Measurements from ENCODE around the gene CACNA1B.

The CACNA1B gene

DNA sequence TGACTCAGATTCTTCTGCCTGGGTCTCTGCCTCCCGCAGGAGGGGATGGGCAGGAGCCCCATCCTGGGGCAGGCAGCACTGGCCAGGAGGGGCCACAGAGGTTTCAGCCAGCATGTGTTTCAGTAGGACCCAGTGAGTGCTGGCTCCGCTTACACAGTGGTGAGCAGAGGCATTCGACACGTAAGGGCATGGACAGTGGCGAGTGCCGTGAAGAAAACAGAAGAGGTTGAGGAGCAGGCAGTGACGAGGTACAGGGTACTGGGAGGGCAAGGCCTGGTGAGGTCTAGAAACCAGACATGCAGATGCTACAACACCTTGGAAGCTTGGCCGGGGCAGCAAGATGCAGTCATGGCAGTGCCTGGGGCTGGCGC, 41.5 kb downstream of the CACNA1B start:
- no peak for TF ChIP-seq POLR2A (IDR thresholded peaks at IDR 0.05; ENCODE audit: low read depth, low read length)
- no peak for TF ChIP-seq PAX5 (IDR thresholded peaks at IDR 0.05; ENCODE audit: insufficient read depth, low read length, severe bottlenecking)
- no peak for TF ChIP-seq POU2F2 (IDR thresholded peaks at IDR 0.05; ENCODE audit: low read depth, low read length)
- no peak for TF ChIP-seq POLR2AphosphoS5 (IDR thresholded peaks at IDR 0.05; ENCODE audit: low read depth, low read length)
- no peak for TF ChIP-seq TAF1 (IDR thresholded peaks at IDR 0.05; ENCODE audit: low read depth, low read length)
- no peak for TF ChIP-seq SPI1 (IDR thresholded peaks at IDR 0.05; ENCODE audit: low read depth, low read length)

DNA sequence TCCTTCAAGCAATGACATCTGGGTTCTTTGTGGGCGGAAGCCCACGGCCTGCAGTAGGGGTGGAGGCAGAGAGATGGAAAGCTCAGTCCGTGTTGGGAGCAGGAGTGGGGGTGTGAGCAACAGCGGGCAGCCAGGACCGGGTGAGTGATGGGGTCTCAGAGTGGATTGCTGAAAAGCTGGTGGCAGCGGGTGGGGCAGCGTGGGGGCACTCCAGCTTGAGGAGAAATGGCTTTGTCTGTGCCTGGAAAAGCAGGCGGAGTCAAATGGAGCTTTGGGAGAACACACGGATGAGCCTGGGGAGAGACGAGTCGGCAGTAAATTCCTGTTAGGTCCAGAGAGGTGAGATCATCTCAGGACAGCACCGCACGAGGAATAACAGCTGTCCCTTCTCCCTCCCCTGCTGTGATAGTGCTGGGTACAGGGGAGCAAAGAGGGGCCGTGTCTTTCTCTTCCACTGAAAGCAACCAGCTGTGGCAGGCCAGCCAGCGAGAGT, 42.1 kb downstream of the CACNA1B start:
- DNase-seq (ENCODE audit: insufficient read length, low spot score): no peak
- TF ChIP-seq TAF1 (IDR thresholded peaks at IDR 0.05; ENCODE audit: low read depth, low read length): no peak
- TF ChIP-seq POU2F2 (IDR thresholded peaks at IDR 0.05; ENCODE audit: low read depth, low read length): no peak
- TF ChIP-seq POLR2AphosphoS5 (IDR thresholded peaks at IDR 0.05; ENCODE audit: low read depth, low read length): no peak
- TF ChIP-seq POLR2A (IDR thresholded peaks at IDR 0.05; ENCODE audit: low read depth, low read length): no peak
- no peak for TF ChIP-seq PAX5 (IDR thresholded peaks at IDR 0.05; ENCODE audit: insufficient read depth, low read length, severe bottlenecking)
- no peak for TF ChIP-seq SPI1 (IDR thresholded peaks at IDR 0.05; ENCODE audit: low read depth, low read length)
- no peak for FAIRE-seq

More for the DNA sequence above, 41.5 kb downstream of the CACNA1B start:
- no peak for FAIRE-seq
- DNase-seq (ENCODE audit: insufficient read length, low spot score): no peak

DNA sequence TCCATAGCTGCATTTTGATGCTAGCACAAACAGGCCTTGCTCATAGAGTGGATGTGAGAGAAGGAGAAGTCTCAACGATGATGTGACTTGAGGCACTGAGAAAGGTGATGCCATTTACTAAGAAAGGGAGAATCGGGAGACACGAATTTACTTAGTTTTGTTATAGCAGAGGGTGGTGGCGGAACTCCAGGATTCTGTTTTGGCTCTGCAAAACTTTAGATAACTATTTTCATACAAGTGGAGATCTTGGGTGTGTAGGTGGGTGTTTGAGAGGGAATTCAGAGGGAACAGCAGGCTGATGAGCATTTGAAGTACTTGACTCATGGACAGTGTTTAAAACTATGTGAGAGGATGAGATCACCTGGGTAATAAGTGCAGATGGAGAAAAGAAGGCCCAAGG, 43.2 kb downstream of the CACNA1B start:
- DNase-seq (ENCODE audit: insufficient read length, low spot score): no peak
- FAIRE-seq: no peak
- TF ChIP-seq PAX5 (IDR thresholded peaks at IDR 0.05; ENCODE audit: insufficient read depth, low read length, severe bottlenecking) (no peak), SPI1 (IDR thresholded peaks at IDR 0.05; ENCODE audit: low read depth, low read length) (no peak), TAF1 (IDR thresholded peaks at IDR 0.05; ENCODE audit: low read depth, low read length) (no peak), POU2F2 (IDR thresholded peaks at IDR 0.05; ENCODE audit: low read depth, low read length) (no peak), POLR2A (IDR thresholded peaks at IDR 0.05; ENCODE audit: low read depth, low read length) (no peak), POLR2AphosphoS5 (IDR thresholded peaks at IDR 0.05; ENCODE audit: low read depth, low read length) (no peak)

DNA sequence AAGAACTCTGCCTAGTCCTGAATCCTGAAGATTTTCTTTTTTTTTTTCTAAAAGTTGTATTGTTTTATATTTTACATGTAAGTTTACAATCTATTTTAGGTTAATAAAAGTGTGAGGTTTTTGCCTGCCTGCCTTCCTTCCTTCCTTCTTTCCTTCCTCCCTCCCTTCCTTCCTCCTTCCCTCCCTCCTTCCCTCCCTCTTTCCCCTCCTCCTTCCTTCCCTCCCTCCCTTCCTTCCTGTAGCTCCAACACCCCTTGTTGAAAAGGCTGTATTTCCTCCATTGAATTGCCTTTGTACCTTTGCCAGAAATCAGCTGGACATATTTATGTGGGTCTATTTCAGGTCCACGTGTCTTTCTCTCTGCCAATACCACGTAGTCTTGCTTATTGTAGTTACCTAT, 46.6 kb downstream of the CACNA1B start:
- TF ChIP-seq TAF1 (IDR thresholded peaks at IDR 0.05; ENCODE audit: low read depth, low read length) (no peak), POLR2A (IDR thresholded peaks at IDR 0.05; ENCODE audit: low read depth, low read length) (no peak), PAX5 (IDR thresholded peaks at IDR 0.05; ENCODE audit: insufficient read depth, low read length, severe bottlenecking) (no peak), POLR2AphosphoS5 (IDR thresholded peaks at IDR 0.05; ENCODE audit: low read depth, low read length) (no peak), POU2F2 (IDR thresholded peaks at IDR 0.05; ENCODE audit: low read depth, low read length) (no peak), SPI1 (IDR thresholded peaks at IDR 0.05; ENCODE audit: low read depth, low read length) (no peak)
- no peak for DNase-seq (ENCODE audit: insufficient read length, low spot score)
- FAIRE-seq: no peak

DNA sequence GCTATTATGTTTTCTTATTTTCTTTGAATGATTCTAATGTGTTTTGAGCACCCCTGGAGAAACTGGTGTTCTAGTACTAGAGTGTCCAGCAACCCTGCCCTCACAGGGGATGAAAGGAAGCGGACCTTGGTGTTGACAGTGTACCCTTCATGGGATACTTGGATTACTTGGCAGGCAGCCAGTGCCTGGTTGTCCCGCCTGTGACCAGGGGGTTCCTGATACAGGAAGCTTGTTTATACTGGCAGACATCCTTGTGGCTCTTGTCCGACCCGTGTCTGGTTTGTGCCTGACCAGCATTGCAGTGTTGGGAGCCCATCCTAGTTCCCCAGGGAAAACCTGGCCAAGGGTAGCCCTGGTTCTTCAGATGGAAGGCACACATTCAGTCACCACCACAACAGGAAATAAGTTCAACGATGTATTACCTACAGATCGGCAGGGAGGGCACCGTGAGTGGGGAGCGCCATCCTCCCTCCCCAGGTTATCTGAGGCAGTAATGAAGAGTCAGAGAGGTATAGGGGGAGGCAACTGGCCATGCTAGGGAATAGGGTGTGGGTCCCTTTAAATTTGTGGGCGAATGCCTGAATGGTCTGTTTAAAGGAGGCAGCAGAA, 47.3 kb downstream of the CACNA1B start:
- DNase-seq (ENCODE audit: insufficient read length, low spot score) (no peak), FAIRE-seq (no peak)
- no peak for TF ChIP-seq PAX5 (IDR thresholded peaks at IDR 0.05; ENCODE audit: insufficient read depth, low read length, severe bottlenecking)
- no peak for TF ChIP-seq TAF1 (IDR thresholded peaks at IDR 0.05; ENCODE audit: low read depth, low read length)
- no peak for TF ChIP-seq POLR2A (IDR thresholded peaks at IDR 0.05; ENCODE audit: low read depth, low read length)
- no peak for TF ChIP-seq POU2F2 (IDR thresholded peaks at IDR 0.05; ENCODE audit: low read depth, low read length)
- TF ChIP-seq POLR2AphosphoS5 (IDR thresholded peaks at IDR 0.05; ENCODE audit: low read depth, low read length): no peak
- TF ChIP-seq SPI1 (IDR thresholded peaks at IDR 0.05; ENCODE audit: low read depth, low read length): no peak

DNA sequence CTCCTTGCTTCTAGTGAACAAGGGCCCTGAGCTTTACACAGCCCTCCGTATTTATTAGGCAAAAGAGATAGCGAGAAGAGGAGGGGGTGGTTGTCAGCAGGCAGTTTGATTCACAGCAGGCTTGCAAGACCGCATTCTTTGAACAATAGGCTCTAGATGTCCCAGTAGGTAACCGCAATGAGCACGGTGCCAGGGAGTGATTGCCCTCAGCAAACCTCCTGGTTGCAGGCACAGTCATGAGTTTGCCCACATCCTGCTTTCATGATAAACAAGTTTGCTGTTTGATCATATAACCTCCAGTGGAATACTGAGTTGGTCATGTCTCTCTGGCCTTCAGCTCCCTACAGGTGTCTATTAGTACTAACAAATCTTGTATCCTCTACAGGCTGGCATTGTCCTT, 66.1 kb downstream of the CACNA1B start:
- DNase-seq (ENCODE audit: insufficient read length, low spot score) (no peak), FAIRE-seq (no peak)
- TF ChIP-seq POU2F2 (IDR thresholded peaks at IDR 0.05; ENCODE audit: low read depth, low read length) (no peak), PAX5 (IDR thresholded peaks at IDR 0.05; ENCODE audit: insufficient read depth, low read length, severe bottlenecking) (no peak), POLR2A (IDR thresholded peaks at IDR 0.05; ENCODE audit: low read depth, low read length) (no peak), TAF1 (IDR thresholded peaks at IDR 0.05; ENCODE audit: low read depth, low read length) (no peak), POLR2AphosphoS5 (IDR thresholded peaks at IDR 0.05; ENCODE audit: low read depth, low read length) (no peak), SPI1 (IDR thresholded peaks at IDR 0.05; ENCODE audit: low read depth, low read length) (no peak)

DNA sequence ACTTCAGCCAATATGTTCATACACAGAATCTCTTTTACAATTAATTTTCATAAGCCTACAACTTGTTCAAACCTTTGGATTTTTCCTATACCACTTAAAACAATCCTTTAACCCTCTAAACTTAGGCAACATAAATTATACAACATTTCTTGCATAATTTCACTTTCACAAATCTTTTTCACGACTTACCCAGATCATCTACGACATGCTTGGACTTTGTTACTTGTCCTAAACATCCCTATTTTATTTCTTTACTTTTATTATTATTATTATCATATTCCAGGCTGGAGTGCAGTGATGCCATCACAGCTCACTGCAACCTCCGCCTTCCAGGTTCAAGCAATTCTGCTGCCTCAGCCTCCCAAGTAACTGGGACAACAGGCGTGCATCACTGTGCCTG, 68.0 kb downstream of the CACNA1B start:
- DNase-seq (ENCODE audit: insufficient read length, low spot score): no peak
- TF ChIP-seq POU2F2 (IDR thresholded peaks at IDR 0.05; ENCODE audit: low read depth, low read length): no peak
- FAIRE-seq: no peak

DNA sequence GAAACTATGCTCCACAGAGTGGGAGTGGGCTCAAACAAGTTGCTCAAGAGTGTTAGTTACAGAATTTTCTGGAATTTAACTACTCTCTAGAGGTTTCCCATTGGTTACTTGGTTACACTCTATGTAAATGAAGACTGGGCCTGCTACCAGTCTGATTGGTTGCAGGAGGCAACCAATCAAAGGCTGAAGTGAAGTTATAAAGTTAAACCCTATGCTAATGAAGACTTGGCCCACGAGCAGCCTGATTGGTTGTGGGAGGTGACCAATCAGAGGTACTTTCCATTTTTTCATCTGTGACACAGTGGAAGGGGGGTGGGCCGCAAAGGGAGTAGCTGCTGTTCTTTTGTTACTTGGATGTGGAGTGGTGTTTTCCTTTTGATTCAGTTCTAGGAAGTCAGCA, 69.4 kb downstream of the CACNA1B start:
- no peak for DNase-seq (ENCODE audit: insufficient read length, low spot score)
- no peak for FAIRE-seq
- TF ChIP-seq POLR2A (IDR thresholded peaks at IDR 0.05; ENCODE audit: low read depth, low read length): no peak
- no peak for TF ChIP-seq PAX5 (IDR thresholded peaks at IDR 0.05; ENCODE audit: insufficient read depth, low read length, severe bottlenecking)
- TF ChIP-seq TAF1 (IDR thresholded peaks at IDR 0.05; ENCODE audit: low read depth, low read length): no peak

DNA sequence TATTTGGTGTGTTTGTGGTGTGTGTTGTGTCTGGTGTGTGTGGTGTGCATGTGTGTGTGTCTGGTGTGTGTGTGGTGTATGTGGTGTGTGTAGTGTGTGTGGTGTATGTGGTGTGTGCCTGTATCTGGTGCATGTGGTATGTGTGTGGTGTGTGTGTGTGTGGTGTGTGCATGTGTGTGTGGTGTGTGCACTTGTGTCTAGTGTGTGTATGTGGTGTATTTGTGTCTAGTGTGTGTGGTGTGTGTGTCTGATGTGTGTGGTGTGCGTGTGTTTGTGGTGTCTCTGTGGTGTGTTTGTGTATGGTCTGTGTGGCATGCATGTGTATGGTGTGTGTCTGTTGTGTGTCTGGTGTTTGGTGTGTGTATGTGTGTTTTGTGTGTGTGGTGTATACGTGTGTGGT, 71.1 kb downstream of the CACNA1B start:
- DNase-seq (ENCODE audit: insufficient read length, low spot score) (no peak), FAIRE-seq (no peak)
- TF ChIP-seq PAX5 (IDR thresholded peaks at IDR 0.05; ENCODE audit: insufficient read depth, low read length, severe bottlenecking): no peak
- no peak for TF ChIP-seq SPI1 (IDR thresholded peaks at IDR 0.05; ENCODE audit: low read depth, low read length)
- TF ChIP-seq POLR2A (IDR thresholded peaks at IDR 0.05; ENCODE audit: low read depth, low read length): no peak
- TF ChIP-seq POU2F2 (IDR thresholded peaks at IDR 0.05; ENCODE audit: low read depth, low read length): no peak
- no peak for TF ChIP-seq TAF1 (IDR thresholded peaks at IDR 0.05; ENCODE audit: low read depth, low read length)
- no peak for TF ChIP-seq POLR2AphosphoS5 (IDR thresholded peaks at IDR 0.05; ENCODE audit: low read depth, low read length)

DNA sequence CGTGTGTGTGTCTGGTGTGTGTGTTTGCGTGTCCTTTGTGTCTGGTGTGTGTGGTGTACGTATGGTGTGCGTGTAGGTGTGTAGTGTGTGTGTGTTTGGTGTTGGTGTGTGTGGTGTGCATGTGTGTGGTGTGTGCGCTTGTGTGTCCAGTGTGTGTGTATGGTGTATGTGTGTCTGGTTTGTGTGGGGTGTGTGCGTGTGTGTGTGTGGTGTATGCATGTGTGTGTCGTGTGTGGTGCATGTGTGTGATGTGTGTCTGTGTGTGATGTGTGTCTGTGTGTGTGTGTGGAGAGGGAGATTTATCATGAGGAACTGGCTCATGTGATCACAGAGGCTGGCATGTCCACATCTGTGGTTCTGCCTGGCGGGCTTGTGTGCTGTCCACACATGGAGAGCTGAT, 71.7 kb downstream of the CACNA1B start:
- no peak for TF ChIP-seq POLR2AphosphoS5 (IDR thresholded peaks at IDR 0.05; ENCODE audit: low read depth, low read length)
- no peak for TF ChIP-seq POLR2A (IDR thresholded peaks at IDR 0.05; ENCODE audit: low read depth, low read length)
- no peak for TF ChIP-seq POU2F2 (IDR thresholded peaks at IDR 0.05; ENCODE audit: low read depth, low read length)
- TF ChIP-seq TAF1 (IDR thresholded peaks at IDR 0.05; ENCODE audit: low read depth, low read length): no peak
- no peak for FAIRE-seq
- no peak for DNase-seq (ENCODE audit: insufficient read length, low spot score)

All from GM12891 (cell line).